GM12878 (cell line): ENCODE results near the gene GNPTG. TPM values are rescaled to one million over a fixed set of nuclear protein-coding genes. Genes with fewer than 3 reads are reported as not detected.

ENCODE experiments used
- ATAC-seq: fragments of 200-7000 bp; cut with Tn5 transposase; 3 replicates; pipeline ENCODE4 v1.9.1; 2020; ENCODE audit warnings: mild to moderate bottlenecking, moderate library complexity
- BruUV-seq: library from RNA; stranded (reverse); fragments of 400-500 nt; replicated peaks from 2 replicates; lab custom pipeline; 2021; lab: Mats Ljungman, UMichigan
- CTCF ChIA-PET: fragments of 300-600 bp; sonication (Branson Sonifier 250); formaldehyde crosslinking; extraction: SDS; loops from one replicate; lab custom pipeline; 2021; ENCODE audit warnings: inconsistent platforms; lab: Yijun Ruan, JAX
- POLR2A ChIA-PET: fragments of 350-600 bp; formaldehyde crosslinking; extraction: SDS; loops from one replicate; lab custom pipeline; 2021; ENCODE audit warnings: inconsistent platforms; lab: Charles Lee
- RAD21 ChIA-PET: fragments of 300-600 bp; sonication (Branson Sonifier 250); formaldehyde crosslinking; loops from one replicate; lab custom pipeline; 2023; ENCODE audit warnings: antibody characterized with exemption; ENCODE audit not compliant: unreplicated experiment; lab: Charles Lee
- SMC1A ChIA-PET: fragments of 300-600 bp; sonication (Branson Sonifier 250); formaldehyde crosslinking; loops from one replicate; lab custom pipeline; 2023; ENCODE audit not compliant: unreplicated experiment, uncharacterized antibody; lab: Charles Lee
- DNase-seq: peaks from one replicate; pipeline ENCODE4 v3.0.0-alpha.2; 2011; ENCODE audit warnings: low read depth, low spot score
- FAIRE-seq: peaks from 3 replicates; lab custom pipeline; 2011; peaks lifted over from hg19 to GRCh38; lab: Jason Lieb, UNC
- H2AFZ ChIP-seq: 2 replicates; pipeline ENCODE4 v1.6.0; 2011; ENCODE audit warnings: low read depth, low read length, control low read depth; ENCODE audit not compliant: control insufficient read depth
- H3K27ac ChIP-seq: 2 replicates; pipeline ENCODE4 v1.5.1; 2011; ENCODE audit warnings: control low read depth; ENCODE audit not compliant: control insufficient read depth, insufficient read depth
- H3K27me3 ChIP-seq, 2 experiments: replicated peaks in 1 of 2; 2 replicates each; pipeline versions ENCODE4 v1.6.0 to v1.6.1; 2011; ENCODE audit warnings: low read length in 1 of 2; ENCODE audit not compliant: control insufficient read depth in 2 of 2, insufficient read depth in 2 of 2
- H3K36me3 ChIP-seq, 2 experiments: 2 replicates each; pipeline ENCODE4 v1.5.1; 2011; ENCODE audit warnings: low read length in 1 of 2; ENCODE audit not compliant: control insufficient read depth in 2 of 2, insufficient read depth in 2 of 2
- H3K4me1 ChIP-seq: 2 replicates; pipeline ENCODE4 v1.6.1; 2011; ENCODE audit warnings: mild to moderate bottlenecking, low read length, moderate library complexity, mixed read lengths; ENCODE audit not compliant: control insufficient read depth, insufficient read depth
- H3K4me2 ChIP-seq: 2 replicates; pipeline ENCODE4 v1.6.0; 2011; ENCODE audit warnings: control low read depth; ENCODE audit not compliant: control insufficient read depth, insufficient read depth
- H3K4me3 ChIP-seq: fragments of 200-600 bp; sonication (generic); 2 replicates; pipeline ENCODE4 v1.5.1; 2016
- H3K79me2 ChIP-seq: 2 replicates; pipeline ENCODE4 v1.6.0; 2011; ENCODE audit warnings: low read length; ENCODE audit not compliant: control insufficient read depth, insufficient read depth
- H3K9ac ChIP-seq: 2 replicates; pipeline ENCODE4 v1.8.0; 2011; ENCODE audit warnings: low read length, control low read depth, mixed read lengths; ENCODE audit not compliant: control insufficient read depth, insufficient read depth
- H3K9me3 ChIP-seq: replicated peaks from 3 replicates; pipeline ENCODE4 v1.5.1; 2011; ENCODE audit warnings: mild to moderate bottlenecking, low read length; ENCODE audit not compliant: control insufficient read depth, insufficient read depth
- H4K20me1 ChIP-seq: 2 replicates; pipeline ENCODE4 v1.6.0; 2011; ENCODE audit not compliant: control insufficient read depth, insufficient read depth
- BACH1 ChIP-seq: fragments of 450-650 bp; IDR thresholded peaks from 2 replicates; pipeline ENCODE4 v1.6.1; 2017; ENCODE audit warnings: mild to moderate bottlenecking, borderline replicate concordance
- BCL11A ChIP-seq: IDR thresholded peaks from 2 replicates; pipeline ENCODE4 v1.6.1; 2011; ENCODE audit warnings: low read depth, low read length
- BHLHE40 ChIP-seq, 2 experiments: fragments of 450-650 bp in 1 of 2; IDR thresholded peaks; 2 replicates each; pipeline ENCODE4 v1.6.1; 2011 to 2017; ENCODE audit warnings: low read depth in 2 of 2, borderline replicate concordance in 1 of 2, improper control_type of control experiment in 1 of 2, low read length in 1 of 2, mild to moderate bottlenecking in 1 of 2
- EP300 ChIP-seq, 2 experiments: fragments of 150-350 bp in 1 of 2; IDR thresholded peaks; 2 replicates each; pipeline ENCODE4 v1.6.1; 2011 to 2012; ENCODE audit warnings: low read depth in 2 of 2, low read length in 2 of 2, borderline replicate concordance in 1 of 2, improper control_type of control experiment in 1 of 2, inconsistent platforms in 1 of 2; ENCODE audit not compliant: control insufficient read depth in 1 of 2
- HDAC6 ChIP-seq: fragments of 200-600 bp; sonication (generic); IDR thresholded peaks from one replicate; pipeline ENCODE4 v1.8.0; 2017; ENCODE audit warnings: antibody characterized with exemption; ENCODE audit not compliant: unreplicated experiment
- IRF4 ChIP-seq: IDR thresholded peaks from 2 replicates; pipeline ENCODE4 v1.6.1; 2011; ENCODE audit warnings: low read depth, low read length
- JUND ChIP-seq: IDR thresholded peaks from 2 replicates; pipeline ENCODE4 v1.6.1; 2012; ENCODE audit warnings: low read depth, mild to moderate bottlenecking, low read length, improper control_type of control experiment, moderate library complexity
- KDM1A ChIP-seq: fragments of 200-600 bp; sonication (generic); IDR thresholded peaks from 2 replicates; pipeline ENCODE4 v1.6.1; 2016; ENCODE audit warnings: borderline replicate concordance
- NFIC ChIP-seq: IDR thresholded peaks from 2 replicates; pipeline ENCODE4 v1.6.1; 2012; ENCODE audit warnings: low read depth, mild to moderate bottlenecking, inconsistent platforms, low read length, moderate library complexity
- NRF1 ChIP-seq: conservative IDR thresholded peaks from 2 replicates; pipeline ENCODE4 v1.6.1; 2011; ENCODE audit warnings: mild to moderate bottlenecking, low read depth, low read length, improper control_type of control experiment
- PAX8 ChIP-seq: fragments of 450-650 bp; IDR thresholded peaks from 2 replicates; pipeline ENCODE4 v1.6.1; 2017; ENCODE audit warnings: mild to moderate bottlenecking, moderate library complexity
- PML ChIP-seq: IDR thresholded peaks from 2 replicates; pipeline ENCODE4 v1.6.1; 2012; ENCODE audit warnings: low read length, inconsistent platforms
- SIX5 ChIP-seq: IDR thresholded peaks from 2 replicates; pipeline ENCODE4 v1.6.1; 2011; ENCODE audit warnings: mild to moderate bottlenecking, low read depth, low read length, moderate library complexity; ENCODE audit not compliant: severe bottlenecking
- SMAD5 ChIP-seq: IDR thresholded peaks from 2 replicates; pipeline ENCODE4 v1.6.1; 2016; ENCODE audit warnings: antibody characterized with exemption, low read depth
- SREBF1 ChIP-seq: IDR thresholded peaks from 2 replicates; pipeline ENCODE4 v1.6.1; 2012; ENCODE audit warnings: mild to moderate bottlenecking, low read length
- STAT3 ChIP-seq: IDR thresholded peaks from 2 replicates; pipeline ENCODE4 v1.6.1; 2011; ENCODE audit warnings: low read depth, low read length, improper control_type of control experiment
- WRNIP1 ChIP-seq: IDR thresholded peaks from 2 replicates; pipeline ENCODE4 v1.6.1; 2011; ENCODE audit warnings: low read depth, low read length, improper control_type of control experiment, borderline replicate concordance
- ZNF207 ChIP-seq: fragments of 450-650 bp; IDR thresholded peaks from 2 replicates; pipeline ENCODE4 v1.6.1; 2014; ENCODE audit warnings: antibody characterized with exemption, mild to moderate bottlenecking, borderline replicate concordance
- WGBS: methylation state at CpG from one replicate; pipeline ENCODE4 v1.1.6; 2016; ENCODE audit warnings: low lambda C conversion rate; ENCODE audit not compliant: insufficient replicate concordance, insufficient coverage; ENCODE audit errors: missing lambda C conversion rate; 5-methylcytosine and 5-hydroxymethylcytosine counted together
- in situ Hi-C: fragments of 300-500 bp; cut with MboI; formaldehyde crosslinking; loops from 9 replicates; pipeline ENCODE4 v1.14.3; 2018; ENCODE audit warnings: mixed read lengths
- intact Hi-C: fragments of 100-400 bp; cut with micrococcal nuclease; formaldehyde crosslinking; loops from one replicate; pipeline ENCODE4 v1.14.2; 2022; ENCODE audit not compliant: unreplicated experiment
- polyA plus RNA-seq, 11 experiments: library from polyadenylated mRNA; depleted of rRNA in 4 of 11; unstranded in 6 of 11; stranded (reverse) in 5 of 11; fragments of >200 nt; fragmentation: Nextera tagmentation in 4 of 11; fragmentation: Illumina TruSeq in 1 of 11; extraction: Ambion mirVana in 4 of 11; extraction: Trizol in 1 of 11; gene quantifications; 1 replicate in 1 of 11; 2 replicates in 10 of 11; pipeline versions ENCODE4 v1.2.1 to v1.2.3, GENCODE V29; 2011 to 2016; ENCODE audit warnings: inconsistent platforms in 2 of 11, missing spikeins in 2 of 11, low read depth in 1 of 11
- total RNA-seq, 4 experiments: library from RNA; depleted of rRNA in 3 of 4; stranded (reverse); fragments of >200 nt in 3 of 4; fragmentation: Illumina TruSeq in 1 of 4; extraction: Trizol in 1 of 4; gene quantifications; 2 replicates each; pipeline versions ENCODE4 v1.2.1 to v1.2.3, GENCODE V29; 2013 to 2021
- TF ChIP-seq, protein P1 (sequence below): fragments of 450-650 bp; IDR thresholded peaks from 2 replicates; pipeline ENCODE4 v1.6.1; 2017; ENCODE audit warnings: borderline replicate concordance
- TF ChIP-seq, protein P2 (sequence below): fragments of 450-650 bp; IDR thresholded peaks from 2 replicates; pipeline ENCODE4 v1.6.1; 2016; ENCODE audit warnings: mild to moderate bottlenecking, moderate library complexity, borderline replicate concordance

The GNPTG gene
- total and polyA plus RNA-seq, 10 of the 15 experiments (the other 5 are each of a cell fraction or from before 2014, with no cell fraction given): 0.80 to 32.6 (median 20.9) TPM

DNA sequence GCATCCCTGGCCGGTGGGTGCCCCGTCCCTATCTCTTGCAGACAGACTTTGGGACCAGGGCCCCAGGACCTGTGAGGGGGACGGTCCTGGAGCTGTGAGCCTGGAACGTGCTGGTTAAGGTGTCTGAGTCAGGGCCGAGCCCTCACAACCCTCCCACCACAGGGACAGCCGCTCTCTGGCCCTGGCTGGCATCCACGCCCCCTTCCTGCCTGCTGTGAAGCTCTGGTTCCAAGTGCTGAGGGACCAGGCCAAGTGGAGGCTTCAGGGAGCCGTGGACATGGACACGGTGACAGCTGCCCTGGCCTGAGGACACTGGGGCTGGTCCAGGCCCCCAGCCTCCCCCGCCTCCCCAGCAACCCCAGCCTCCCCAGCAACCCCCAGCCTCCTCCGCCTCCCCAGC lies 6.6 kb upstream of the GNPTG start:
- Histone ChIP-seq H2AFZ (no peak overlapping the region), H3K9me3 (no peaks in the 10 kb centered on the region), H3K36me3 (peaks cover 0 to 6% of the 10 kb centered on the region in 2 experiments; a peak in 3 of 4 replicates), H3K9ac (no peak overlapping the region), H3K27ac (no peak overlapping the region)
- BruUV-seq: no TSS peak
- no peak for ATAC-seq
- SMC1A ChIA-PET: no interaction called here
- intact Hi-C loops: no loop called here
- no peak for DNase-seq
- TF ChIP-seq JUND: no peak
- no peak for TF ChIP-seq SMAD5
- no peak for TF ChIP-seq ZNF207
- TF ChIP-seq EP300 (IDR thresholded peaks at IDR 0.05; ENCODE audit: borderline replicate concordance in 1 of 2, control insufficient read depth in 1 of 2, low read depth in 2 of 2, low read length in 2 of 2): no peak
- TF ChIP-seq WRNIP1: no peak
- TF ChIP-seq SIX5: no peak
- TF ChIP-seq NRF1: no peak
- TF ChIP-seq BHLHE40 (IDR thresholded peaks at IDR 0.05; ENCODE audit: borderline replicate concordance in 1 of 2, low read depth in 2 of 2, low read length in 1 of 2): no peak
- no peak for TF ChIP-seq KDM1A
- no peak for TF ChIP-seq BCL11A
- no peak for TF ChIP-seq BACH1
- TF ChIP-seq HDAC6: no peak
- TF ChIP-seq PAX8: no peak
- TF ChIP-seq PML: no peak
- no peak for TF ChIP-seq SREBF1
- TF ChIP-seq, protein P1, sequence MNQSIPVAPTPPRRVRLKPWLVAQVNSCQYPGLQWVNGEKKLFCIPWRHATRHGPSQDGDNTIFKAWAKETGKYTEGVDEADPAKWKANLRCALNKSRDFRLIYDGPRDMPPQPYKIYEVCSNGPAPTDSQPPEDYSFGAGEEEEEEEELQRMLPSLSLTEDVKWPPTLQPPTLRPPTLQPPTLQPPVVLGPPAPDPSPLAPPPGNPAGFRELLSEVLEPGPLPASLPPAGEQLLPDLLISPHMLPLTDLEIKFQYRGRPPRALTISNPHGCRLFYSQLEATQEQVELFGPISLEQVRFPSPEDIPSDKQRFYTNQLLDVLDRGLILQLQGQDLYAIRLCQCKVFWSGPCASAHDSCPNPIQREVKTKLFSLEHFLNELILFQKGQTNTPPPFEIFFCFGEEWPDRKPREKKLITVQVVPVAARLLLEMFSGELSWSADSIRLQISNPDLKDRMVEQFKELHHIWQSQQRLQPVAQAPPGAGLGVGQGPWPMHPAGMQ: no peak
- TF ChIP-seq, protein P2, sequence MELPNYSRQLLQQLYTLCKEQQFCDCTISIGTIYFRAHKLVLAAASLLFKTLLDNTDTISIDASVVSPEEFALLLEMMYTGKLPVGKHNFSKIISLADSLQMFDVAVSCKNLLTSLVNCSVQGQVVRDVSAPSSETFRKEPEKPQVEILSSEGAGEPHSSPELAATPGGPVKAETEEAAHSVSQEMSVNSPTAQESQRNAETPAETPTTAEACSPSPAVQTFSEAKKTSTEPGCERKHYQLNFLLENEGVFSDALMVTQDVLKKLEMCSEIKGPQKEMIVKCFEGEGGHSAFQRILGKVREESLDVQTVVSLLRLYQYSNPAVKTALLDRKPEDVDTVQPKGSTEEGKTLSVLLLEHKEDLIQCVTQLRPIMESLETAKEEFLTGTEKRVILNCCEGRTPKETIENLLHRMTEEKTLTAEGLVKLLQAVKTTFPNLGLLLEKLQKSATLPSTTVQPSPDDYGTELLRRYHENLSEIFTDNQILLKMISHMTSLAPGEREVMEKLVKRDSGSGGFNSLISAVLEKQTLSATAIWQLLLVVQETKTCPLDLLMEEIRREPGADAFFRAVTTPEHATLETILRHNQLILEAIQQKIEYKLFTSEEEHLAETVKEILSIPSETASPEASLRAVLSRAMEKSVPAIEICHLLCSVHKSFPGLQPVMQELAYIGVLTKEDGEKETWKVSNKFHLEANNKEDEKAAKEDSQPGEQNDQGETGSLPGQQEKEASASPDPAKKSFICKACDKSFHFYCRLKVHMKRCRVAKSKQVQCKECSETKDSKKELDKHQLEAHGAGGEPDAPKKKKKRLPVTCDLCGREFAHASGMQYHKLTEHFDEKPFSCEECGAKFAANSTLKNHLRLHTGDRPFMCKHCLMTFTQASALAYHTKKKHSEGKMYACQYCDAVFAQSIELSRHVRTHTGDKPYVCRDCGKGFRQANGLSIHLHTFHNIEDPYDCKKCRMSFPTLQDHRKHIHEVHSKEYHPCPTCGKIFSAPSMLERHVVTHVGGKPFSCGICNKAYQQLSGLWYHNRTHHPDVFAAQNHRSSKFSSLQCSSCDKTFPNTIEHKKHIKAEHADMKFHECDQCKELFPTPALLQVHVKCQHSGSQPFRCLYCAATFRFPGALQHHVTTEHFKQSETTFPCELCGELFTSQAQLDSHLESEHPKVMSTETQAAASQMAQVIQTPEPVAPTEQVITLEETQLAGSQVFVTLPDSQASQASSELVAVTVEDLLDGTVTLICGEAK: no peak
- no peak for TF ChIP-seq STAT3
- no peak for TF ChIP-seq IRF4
- TF ChIP-seq NFIC: no peak
- TF ChIP-seq, all 136 proteins: peak for 0
- POLR2A ChIA-PET: no interaction called here
- in situ Hi-C loops: no loop called here
- no peak overlapping the region for H3K4me3 ChIP-seq
- H3K4me1 ChIP-seq: peaks cover 11% of the 10 kb centered on the region
- RAD21 ChIA-PET: no interaction called here
- FAIRE-seq: no peak
- H4K20me1 ChIP-seq: no peaks in the 10 kb centered on the region
- 51% methylated on average over 10 of the region's 11 CpGs for WGBS
- no peaks in the 10 kb centered on the region for H3K27me3 ChIP-seq
- no peak overlapping the region for H3K4me2 ChIP-seq
- H3K79me2 ChIP-seq: no peaks in the 10 kb centered on the region
- CTCF ChIA-PET: no interaction called here
